Neural cell (in vitro differentiated cells): ENCODE measurements around the gene TLR9. TPM values are rescaled to one million over a fixed set of nuclear protein-coding genes. Genes with fewer than 3 reads are reported as not detected.

ENCODE experiments used
- H2AFZ ChIP-seq: fragments of 200-600, 300-800 bp; sonication (generic), shearing (Covaris generic); 2 replicates; pipeline ENCODE4 v1.6.0; 2014; ENCODE audit warnings: low read depth, mild to moderate bottlenecking, antibody characterized with exemption, low read length, moderate library complexity
- H3F3A ChIP-seq: fragments of 200-600 bp; shearing (Covaris generic); 2 replicates; pipeline ENCODE4 v1.6.1; 2016; ENCODE audit warnings: mild to moderate bottlenecking, moderate library complexity, mixed read lengths, antibody characterized with exemption, low read length; ENCODE audit not compliant: insufficient read depth, poor library complexity, severe bottlenecking
- H3K27ac ChIP-seq: fragments of 200-600, 300-800 bp; sonication (generic), shearing (Covaris generic); 2 replicates; pipeline ENCODE4 v1.5.1; 2014; ENCODE audit warnings: mild to moderate bottlenecking, low read length, moderate library complexity
- H3K27me3 ChIP-seq: fragments of 300-800, 200-600 bp; sonication (generic), shearing (Covaris generic); 2 replicates; pipeline ENCODE4 v1.6.0; 2014; ENCODE audit warnings: mild to moderate bottlenecking, low read depth, low read length, moderate library complexity; ENCODE audit not compliant: insufficient read depth
- H3K36me3 ChIP-seq: fragments of 300-800, 200-600 bp; sonication (generic), shearing (Covaris generic); 2 replicates; pipeline ENCODE4 v1.5.1; 2014; ENCODE audit warnings: mild to moderate bottlenecking, antibody characterized with exemption, low read length, moderate library complexity; ENCODE audit not compliant: insufficient read depth
- H3K4me2 ChIP-seq: fragments of 300-800, 200-600 bp; sonication (generic), shearing (Covaris generic); 2 replicates; pipeline ENCODE4 v1.6.0; 2014; ENCODE audit warnings: mild to moderate bottlenecking, low read length
- H3K4me3 ChIP-seq: fragments of 300-800, 200-600 bp; sonication (generic), shearing (Covaris generic); 2 replicates; pipeline ENCODE4 v1.5.1; 2014; ENCODE audit warnings: mild to moderate bottlenecking, low read length, moderate library complexity
- H3K79me2 ChIP-seq: fragments of 200-600 bp; shearing (Covaris generic); replicated peaks from 2 replicates; pipeline ENCODE4 v1.6.0; 2014; ENCODE audit warnings: mild to moderate bottlenecking, low read length, moderate library complexity; ENCODE audit not compliant: insufficient read depth
- H3K9ac ChIP-seq: fragments of 300-800, 200-600 bp; sonication (generic), shearing (Covaris generic); 2 replicates; pipeline ENCODE4 v1.6.1; 2016; ENCODE audit warnings: mild to moderate bottlenecking, low read length, mixed read lengths
- H3K9me2 ChIP-seq: fragments of 200-600 bp; shearing (Covaris generic); 2 replicates; pipeline ENCODE4 v1.6.1; 2016; ENCODE audit warnings: mild to moderate bottlenecking, low read length, mixed read lengths; ENCODE audit not compliant: insufficient read depth
- H3K9me3 ChIP-seq: fragments of 200-600, 300-800 bp; sonication (generic), shearing (Covaris generic); 2 replicates; pipeline ENCODE4 v1.6.1; 2016; ENCODE audit warnings: mild to moderate bottlenecking, mixed run types, low read length, moderate library complexity, mixed read lengths
- H4K20me1 ChIP-seq: fragments of 200-600 bp; shearing (Covaris generic); 2 replicates; pipeline ENCODE4 v1.6.1; 2016; ENCODE audit warnings: mild to moderate bottlenecking, mixed run types; ENCODE audit not compliant: insufficient read depth
- EP300 ChIP-seq: fragments of 450-650 bp; conservative IDR thresholded peaks from 2 replicates; pipeline ENCODE4 v1.6.1; 2014; ENCODE audit warnings: antibody characterized with exemption, mild to moderate bottlenecking, moderate library complexity; ENCODE audit not compliant: poor library complexity, severe bottlenecking
- EZH2 ChIP-seq: fragments of 200-600, 300-800 bp; shearing (Covaris generic), sonication (generic); IDR thresholded peaks from 2 replicates; pipeline ENCODE4 v1.6.1; 2014; ENCODE audit warnings: antibody characterized with exemption, low read length, borderline replicate concordance, mild to moderate bottlenecking; ENCODE audit not compliant: insufficient read depth, poor library complexity, severe bottlenecking
- MXI1 ChIP-seq: fragments of 450-650 bp; conservative IDR thresholded peaks from 2 replicates; pipeline ENCODE4 v1.6.1; 2014; ENCODE audit warnings: antibody characterized with exemption, mild to moderate bottlenecking; ENCODE audit not compliant: poor library complexity, severe bottlenecking
- POLR2AphosphoS5 ChIP-seq: IDR thresholded peaks from 2 replicates; pipeline ENCODE4 v1.6.1; 2012
- RAD21 ChIP-seq: fragments of 450-650 bp; conservative IDR thresholded peaks from 2 replicates; pipeline ENCODE4 v1.6.1; 2014; ENCODE audit warnings: antibody characterized with exemption, mild to moderate bottlenecking, moderate library complexity
- SMC3 ChIP-seq: fragments of 450-650 bp; conservative IDR thresholded peaks from 2 replicates; pipeline ENCODE4 v1.6.1; 2014; ENCODE audit warnings: antibody characterized with exemption, mild to moderate bottlenecking, moderate library complexity; ENCODE audit not compliant: poor library complexity
- TAF1 ChIP-seq: IDR thresholded peaks from 2 replicates; pipeline ENCODE4 v1.6.1; 2012; ENCODE audit warnings: low read depth
- polyA plus RNA-seq: library from polyadenylated mRNA; depleted of rRNA; stranded (reverse); fragments of >200 nt; gene quantifications from 2 replicates; pipeline ENCODE4 v1.2.3, GENCODE V29; 2014
- TF ChIP-seq, protein P1 (sequence below): fragments of 450-650 bp; IDR thresholded peaks from 2 replicates; pipeline ENCODE4 v1.5.1; 2014; ENCODE audit warnings: antibody characterized with exemption, mild to moderate bottlenecking, moderate library complexity; ENCODE audit not compliant: poor library complexity, severe bottlenecking
- TF ChIP-seq, protein P2 (sequence below): IDR thresholded peaks from 2 replicates; pipeline ENCODE4 v1.6.1; 2012; ENCODE audit warnings: borderline replicate concordance

TLR9 gene
- polyA plus RNA-seq, 1 donor from 2014 or later: not detected

DNA sequence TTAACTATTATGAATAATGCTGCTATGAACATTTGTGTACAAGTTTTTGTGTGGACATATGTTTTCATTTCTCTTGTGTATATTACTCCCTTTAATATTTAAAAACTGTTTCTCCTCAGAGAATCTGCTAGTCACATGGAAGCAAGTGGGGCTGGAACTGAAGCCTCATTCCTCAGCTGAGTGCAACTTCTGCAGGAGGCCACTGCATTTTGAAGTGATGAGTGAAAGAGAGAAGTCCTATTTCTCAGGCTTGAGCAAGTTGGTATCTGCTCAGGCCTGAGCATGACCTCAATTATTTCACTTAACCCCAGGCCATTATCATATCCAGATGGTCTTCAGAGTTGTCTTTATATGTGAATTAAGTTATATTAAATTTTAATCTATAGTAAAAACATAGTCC lies 11.5 kb downstream of the TLR9 start:
- Histone ChIP-seq H3K4me3 (no peak overlapping the region), H3K27me3 (no peaks in the 10 kb centered on the region), H3K79me2 (no peaks in the 10 kb centered on the region), H3K9ac (no peak overlapping the region), H3K4me2 (no peak overlapping the region), H3K9me2 (no peaks in the 10 kb centered on the region), H3F3A (no peaks in the 10 kb centered on the region), H3K27ac (no peak overlapping the region), H2AFZ (no peak overlapping the region), H3K36me3 (peaks cover 3% of the 10 kb centered on the region), H3K9me3 (no peaks in the 10 kb centered on the region), H4K20me1 (no peaks in the 10 kb centered on the region)
- TF ChIP-seq EZH2 (no peak), TAF1 (no peak), EP300 (no peak), RAD21 (no peak), MXI1 (no peak), POLR2AphosphoS5 (no peak), SMC3 (no peak)
- TF ChIP-seq, protein P1, sequence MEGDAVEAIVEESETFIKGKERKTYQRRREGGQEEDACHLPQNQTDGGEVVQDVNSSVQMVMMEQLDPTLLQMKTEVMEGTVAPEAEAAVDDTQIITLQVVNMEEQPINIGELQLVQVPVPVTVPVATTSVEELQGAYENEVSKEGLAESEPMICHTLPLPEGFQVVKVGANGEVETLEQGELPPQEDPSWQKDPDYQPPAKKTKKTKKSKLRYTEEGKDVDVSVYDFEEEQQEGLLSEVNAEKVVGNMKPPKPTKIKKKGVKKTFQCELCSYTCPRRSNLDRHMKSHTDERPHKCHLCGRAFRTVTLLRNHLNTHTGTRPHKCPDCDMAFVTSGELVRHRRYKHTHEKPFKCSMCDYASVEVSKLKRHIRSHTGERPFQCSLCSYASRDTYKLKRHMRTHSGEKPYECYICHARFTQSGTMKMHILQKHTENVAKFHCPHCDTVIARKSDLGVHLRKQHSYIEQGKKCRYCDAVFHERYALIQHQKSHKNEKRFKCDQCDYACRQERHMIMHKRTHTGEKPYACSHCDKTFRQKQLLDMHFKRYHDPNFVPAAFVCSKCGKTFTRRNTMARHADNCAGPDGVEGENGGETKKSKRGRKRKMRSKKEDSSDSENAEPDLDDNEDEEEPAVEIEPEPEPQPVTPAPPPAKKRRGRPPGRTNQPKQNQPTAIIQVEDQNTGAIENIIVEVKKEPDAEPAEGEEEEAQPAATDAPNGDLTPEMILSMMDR: no peak
- TF ChIP-seq, protein P2, sequence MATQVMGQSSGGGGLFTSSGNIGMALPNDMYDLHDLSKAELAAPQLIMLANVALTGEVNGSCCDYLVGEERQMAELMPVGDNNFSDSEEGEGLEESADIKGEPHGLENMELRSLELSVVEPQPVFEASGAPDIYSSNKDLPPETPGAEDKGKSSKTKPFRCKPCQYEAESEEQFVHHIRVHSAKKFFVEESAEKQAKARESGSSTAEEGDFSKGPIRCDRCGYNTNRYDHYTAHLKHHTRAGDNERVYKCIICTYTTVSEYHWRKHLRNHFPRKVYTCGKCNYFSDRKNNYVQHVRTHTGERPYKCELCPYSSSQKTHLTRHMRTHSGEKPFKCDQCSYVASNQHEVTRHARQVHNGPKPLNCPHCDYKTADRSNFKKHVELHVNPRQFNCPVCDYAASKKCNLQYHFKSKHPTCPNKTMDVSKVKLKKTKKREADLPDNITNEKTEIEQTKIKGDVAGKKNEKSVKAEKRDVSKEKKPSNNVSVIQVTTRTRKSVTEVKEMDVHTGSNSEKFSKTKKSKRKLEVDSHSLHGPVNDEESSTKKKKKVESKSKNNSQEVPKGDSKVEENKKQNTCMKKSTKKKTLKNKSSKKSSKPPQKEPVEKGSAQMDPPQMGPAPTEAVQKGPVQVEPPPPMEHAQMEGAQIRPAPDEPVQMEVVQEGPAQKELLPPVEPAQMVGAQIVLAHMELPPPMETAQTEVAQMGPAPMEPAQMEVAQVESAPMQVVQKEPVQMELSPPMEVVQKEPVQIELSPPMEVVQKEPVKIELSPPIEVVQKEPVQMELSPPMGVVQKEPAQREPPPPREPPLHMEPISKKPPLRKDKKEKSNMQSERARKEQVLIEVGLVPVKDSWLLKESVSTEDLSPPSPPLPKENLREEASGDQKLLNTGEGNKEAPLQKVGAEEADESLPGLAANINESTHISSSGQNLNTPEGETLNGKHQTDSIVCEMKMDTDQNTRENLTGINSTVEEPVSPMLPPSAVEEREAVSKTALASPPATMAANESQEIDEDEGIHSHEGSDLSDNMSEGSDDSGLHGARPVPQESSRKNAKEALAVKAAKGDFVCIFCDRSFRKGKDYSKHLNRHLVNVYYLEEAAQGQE: no peak

DNA sequence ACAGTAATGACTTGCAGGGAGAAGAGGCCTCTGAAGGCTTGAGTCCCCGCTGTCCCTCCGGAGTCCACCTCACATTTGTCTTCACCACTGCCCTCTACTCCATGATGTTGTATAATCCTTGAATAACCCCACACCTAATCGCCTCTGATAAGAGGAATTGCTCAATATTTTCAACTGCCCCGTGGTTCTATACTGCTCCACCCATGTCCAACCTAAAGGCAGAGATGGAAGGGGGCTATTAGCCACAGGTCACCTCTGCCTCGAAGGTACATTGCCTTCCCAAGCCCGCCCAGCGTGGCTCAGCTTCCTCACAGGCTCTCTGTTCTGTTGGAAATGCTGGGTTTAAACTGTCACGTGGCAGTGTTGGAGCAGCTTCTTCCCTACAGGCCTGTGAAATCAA lies 12.4 kb downstream of the TLR9 start:
- Histone ChIP-seq H3K36me3 (peaks cover 3% of the 10 kb centered on the region), H4K20me1 (no peaks in the 10 kb centered on the region), H3K4me3 (no peak overlapping the region), H3K79me2 (no peaks in the 10 kb centered on the region), H2AFZ (no peak overlapping the region), H3K27me3 (no peaks in the 10 kb centered on the region), H3K9ac (no peak overlapping the region), H3K4me2 (no peak overlapping the region), H3K9me3 (no peaks in the 10 kb centered on the region), H3K27ac (no peak overlapping the region), H3F3A (no peaks in the 10 kb centered on the region), H3K9me2 (no peaks in the 10 kb centered on the region)
- TF ChIP-seq, protein P2: no peak
- no peak for TF ChIP-seq SMC3
- TF ChIP-seq RAD21: no peak
- no peak for TF ChIP-seq TAF1
